GM21447 (cell line): ENCODE data around the gene PDIA4.
"Not testable (repeated sequence)": the region's sequence is repeated elsewhere in the genome, so short reads cannot be mapped to it uniquely, and the experiment has no call there.

ENCODE experiments used
- ATAC-seq: cut with Tn5 transposase; IDR thresholded peaks from one replicate; pipeline ENCODE4 v1.9.1; 2021; ENCODE audit not compliant: unreplicated experiment

PDIA4 gene

GRCh38 chr7:149028346-149029109, at the start of gene PDIA4:
Gene PDIA4 (minus strand): TSS chr7:149028505. CDS start chr7:149028408, 97 bp downstream.
- peak; percentile 94 for ATAC-seq

GRCh38 chr7:149077594-149077993, 49.3 kb upstream of the PDIA4 start:
- no peak for ATAC-seq

GRCh38 chr7:149075286-149075685, 47.0 kb upstream of the PDIA4 start:
- no peak for ATAC-seq

- no peak for ATAC-seq
Observed at GRCh38 chr7:149074116-149074885, 46.0 kb upstream of the PDIA4 start.

GRCh38 chr7:149072438-149072775, 44.1 kb upstream of the PDIA4 start:
- ATAC-seq, result no peak

GRCh38 chr7:149071641-149072437, 43.5 kb upstream of the PDIA4 start:
- no peak for ATAC-seq

- no peak for ATAC-seq
Observed at GRCh38 chr7:149071182-149071635, 42.9 kb upstream of the PDIA4 start.

- no peak for ATAC-seq
Observed at GRCh38 chr7:149070372-149071125, 42.2 kb upstream of the PDIA4 start.

- ATAC-seq, result no peak
Observed at GRCh38 chr7:149067869-149068268, 39.6 kb upstream of the PDIA4 start.

GRCh38 chr7:149063476-149063875, 35.2 kb upstream of the PDIA4 start:
- no peak for ATAC-seq

- not testable (repeated sequence) for ATAC-seq
Observed at GRCh38 chr7:149062217-149062899, 34.1 kb upstream of the PDIA4 start.

GRCh38 chr7:149060156-149060555, 31.9 kb upstream of the PDIA4 start:
- no peak for ATAC-seq

- no peak for ATAC-seq
Observed at GRCh38 chr7:149053885-149054284, 25.6 kb upstream of the PDIA4 start.

- no peak for ATAC-seq
Observed at GRCh38 chr7:149053384-149053783, 25.1 kb upstream of the PDIA4 start.

- ATAC-seq, result no peak
Observed at GRCh38 chr7:149050941-149051340, 22.6 kb upstream of the PDIA4 start.

GRCh38 chr7:149048805-149049204, 20.5 kb upstream of the PDIA4 start:
- no peak for ATAC-seq

GRCh38 chr7:149046416-149046815, 18.1 kb upstream of the PDIA4 start:
- ATAC-seq, result no peak

- no peak for ATAC-seq
Observed at GRCh38 chr7:149043936-149044335, 15.6 kb upstream of the PDIA4 start.

GRCh38 chr7:149041350-149041749, 13.0 kb upstream of the PDIA4 start:
- ATAC-seq, result no peak

GRCh38 chr7:149038641-149039040, 10.3 kb upstream of the PDIA4 start:
- not testable (repeated sequence) for ATAC-seq
